ENCODE results near the gene JMJD6.
"Not testable (repeated sequence)": the region's sequence is repeated elsewhere in the genome, so short reads cannot be mapped to it uniquely, and the experiment has no call there.

The JMJD6 gene

GRCh38 chr17:76726231-76726775 is at the start of gene JMJD6:
TSS of gene JMJD6 (minus strand) at chr17:76726606. CDS start at chr17:76726475, 131 bp downstream.
- peak; percentile 93 to 94 for DNase-seq (ENCODE audit: low read depth in 2 of 2)

- DNase-seq (ENCODE audit: low read depth in 2 of 2): no peak
Measured at GRCh38 chr17:76775021-76775600, 48.7 kb upstream of the JMJD6 start.

GRCh38 chr17:76772842-76773525 is 46.6 kb upstream of the JMJD6 start:
- DNase-seq (ENCODE audit: low read depth in 2 of 2): peak; percentile 21 to 23

GRCh38 chr17:76758570-76758969 is 32.2 kb upstream of the JMJD6 start:
- DNase-seq (ENCODE audit: low read depth in 2 of 2): no peak

GRCh38 chr17:76757256-76757655 is 30.9 kb upstream of the JMJD6 start:
- DNase-seq (ENCODE audit: low read depth in 2 of 2): no peak

GRCh38 chr17:76755285-76755684 is 28.9 kb upstream of the JMJD6 start:
- no peak for DNase-seq (ENCODE audit: low read depth in 2 of 2)

GRCh38 chr17:76753061-76753961 is 26.9 kb upstream of the JMJD6 start:
- DNase-seq (ENCODE audit: low read depth in 2 of 2): no peak

- DNase-seq (ENCODE audit: low read depth in 2 of 2): no peak
Measured at GRCh38 chr17:76752006-76752405, 25.6 kb upstream of the JMJD6 start.

GRCh38 chr17:76751416-76751993 is 25.1 kb upstream of the JMJD6 start:
- no peak for DNase-seq (ENCODE audit: low read depth in 2 of 2)

GRCh38 chr17:76748657-76749056 is 22.3 kb upstream of the JMJD6 start:
- no peak for DNase-seq (ENCODE audit: low read depth in 2 of 2)

- no peak for DNase-seq (ENCODE audit: low read depth in 2 of 2)
Measured at GRCh38 chr17:76747716-76748363, 21.4 kb upstream of the JMJD6 start.

GRCh38 chr17:76745785-76746184 is 19.4 kb upstream of the JMJD6 start:
- not testable (repeated sequence) for DNase-seq (ENCODE audit: low read depth in 2 of 2)

GRCh38 chr17:76744747-76745146 is 18.3 kb upstream of the JMJD6 start:
- DNase-seq (ENCODE audit: low read depth in 2 of 2): no peak

- no peak for DNase-seq (ENCODE audit: low read depth in 2 of 2)
Measured at GRCh38 chr17:76742958-76743357, 16.6 kb upstream of the JMJD6 start.

- no peak for DNase-seq (ENCODE audit: low read depth in 2 of 2)
Measured at GRCh38 chr17:76740329-76741118, 14.1 kb upstream of the JMJD6 start.

GRCh38 chr17:76739568-76740115 is 13.2 kb upstream of the JMJD6 start:
- DNase-seq (ENCODE audit: low read depth in 2 of 2): not testable (repeated sequence)

- DNase-seq (ENCODE audit: low read depth in 2 of 2): no peak
Measured at GRCh38 chr17:76738468-76738850, 12.1 kb upstream of the JMJD6 start.

- peak; percentile 90 to 92 for DNase-seq (ENCODE audit: low read depth in 2 of 2)
Measured at GRCh38 chr17:76737676-76738467, 11.5 kb upstream of the JMJD6 start, which contains the start of gene MFSD11. TSS of gene MFSD11 (plus strand) at chr17:76738119. CDS start at chr17:76738353, 234 bp downstream.

- DNase-seq (ENCODE audit: low read depth in 2 of 2): peak; percentile 98 to 99
Measured at GRCh38 chr17:76737082-76737675, 10.8 kb upstream of the JMJD6 start, which contains the start of gene SRSF2. TSS of gene SRSF2 (minus strand) at chr17:76737331. CDS start at chr17:76737160, 171 bp downstream.
